Stimulated activated CD4-positive, alpha-beta T cell treated with anti-CD3 and anti-CD28 coated beads, Interleukin-15, amount 100 ng/mL, for 24 hours (primary cell): ENCODE data around the gene ASF1B.

Experiments used
- DNase-seq: peaks from one replicate; pipeline ENCODE4 v3.0.0-alpha.2; 2020

The ASF1B gene

GRCh38 chr19:14127929-14128509 is 8.4 kb downstream of the ASF1B start:
- no peak for DNase-seq

DNA sequence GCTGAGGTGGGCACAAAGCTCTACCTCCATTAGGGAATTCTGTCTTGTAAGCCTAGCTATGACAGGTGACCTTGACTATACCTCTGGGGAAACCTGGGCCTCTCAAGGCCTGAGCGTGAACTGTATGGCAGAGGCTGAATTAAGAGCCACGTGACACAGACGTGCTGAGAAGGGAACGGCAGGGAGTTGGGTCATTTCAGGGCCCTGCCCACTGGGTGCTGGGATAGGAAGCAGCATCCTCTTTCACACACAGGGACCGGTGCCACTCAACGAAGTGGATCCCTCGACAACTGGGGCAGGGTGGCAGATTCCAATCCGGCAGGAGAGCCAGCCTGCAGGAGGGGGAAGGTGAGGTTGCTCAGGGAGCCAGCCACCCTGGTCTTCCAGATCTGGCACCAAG is 9.2 kb downstream of the ASF1B start:
- no peak for DNase-seq

- no peak for DNase-seq
Measured at GRCh38 chr19:14122924-14123323, 13.5 kb downstream of the ASF1B start.

DNA sequence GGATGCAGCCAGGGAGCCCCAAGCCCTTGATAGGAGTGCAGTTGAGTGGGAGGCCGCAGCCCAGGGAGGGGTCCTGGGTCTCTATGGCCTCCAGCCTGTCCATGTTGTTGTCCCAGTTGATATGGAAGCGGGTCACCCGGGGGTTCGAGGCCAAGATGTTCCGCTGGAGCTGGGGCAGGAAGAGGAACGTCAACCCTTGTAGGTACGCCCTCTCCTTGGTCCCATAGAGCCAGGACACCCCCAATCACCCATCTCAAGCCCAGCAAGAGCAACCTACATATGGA is 15.9 kb downstream of the ASF1B start:
- DNase-seq: no peak

GRCh38 chr19:14119644-14120496 is 16.5 kb downstream of the ASF1B start:
- no peak for DNase-seq

- DNase-seq: no peak
Measured at GRCh38 chr19:14119146-14119545, 17.2 kb downstream of the ASF1B start.

DNA sequence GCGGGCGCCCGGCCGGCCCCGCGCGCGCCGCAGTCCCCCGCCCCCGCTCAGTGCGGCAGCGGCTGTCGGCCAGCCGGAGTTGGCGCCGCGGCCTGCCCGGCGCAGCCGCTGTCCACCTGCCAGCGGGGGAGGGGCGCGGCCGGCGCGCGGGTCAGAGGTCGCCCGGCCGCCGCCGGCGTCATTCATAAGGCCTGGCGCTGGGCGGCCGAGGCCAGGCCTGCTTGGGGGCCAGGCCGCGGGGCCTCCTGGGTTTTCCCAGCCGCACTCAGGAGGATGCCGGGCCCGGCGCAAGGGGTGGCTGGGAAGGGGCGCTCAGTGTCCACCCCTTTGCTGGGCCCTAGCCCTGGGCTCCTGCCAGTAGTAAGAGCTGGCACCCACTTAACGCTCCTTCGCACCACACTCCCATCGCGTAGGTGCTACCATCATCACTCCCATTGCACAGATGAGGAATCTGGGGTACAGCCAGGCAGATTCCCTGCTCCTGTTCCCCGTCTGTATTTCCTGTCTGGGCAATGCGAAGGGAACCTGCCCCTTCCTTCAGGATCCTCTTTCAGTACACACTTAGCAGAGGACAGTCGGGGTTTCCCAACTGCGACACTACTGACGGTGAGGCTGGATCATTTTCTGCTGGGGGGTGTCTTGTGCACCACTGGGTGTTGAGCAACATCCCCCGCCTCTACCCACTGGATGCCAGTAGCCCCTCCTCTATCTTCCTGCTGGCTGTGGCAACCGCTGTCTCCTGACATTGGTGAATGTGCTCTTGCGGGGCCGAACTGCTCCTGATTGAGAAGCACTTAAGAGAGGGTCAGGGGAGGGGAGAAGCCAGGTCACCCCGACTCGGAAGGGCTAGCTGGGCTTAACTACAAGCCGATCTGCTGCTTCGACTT is 18.0 kb downstream of the ASF1B start:
- peak; percentile 51 for DNase-seq

GRCh38 chr19:14117668-14118164 is 18.7 kb downstream of the ASF1B start, which contains the start of gene PRKACA:
TSS of gene PRKACA (minus strand) at chr19:14117762. CDS start at chr19:14117547, 215 bp downstream.
- DNase-seq: peak; percentile 99

DNA sequence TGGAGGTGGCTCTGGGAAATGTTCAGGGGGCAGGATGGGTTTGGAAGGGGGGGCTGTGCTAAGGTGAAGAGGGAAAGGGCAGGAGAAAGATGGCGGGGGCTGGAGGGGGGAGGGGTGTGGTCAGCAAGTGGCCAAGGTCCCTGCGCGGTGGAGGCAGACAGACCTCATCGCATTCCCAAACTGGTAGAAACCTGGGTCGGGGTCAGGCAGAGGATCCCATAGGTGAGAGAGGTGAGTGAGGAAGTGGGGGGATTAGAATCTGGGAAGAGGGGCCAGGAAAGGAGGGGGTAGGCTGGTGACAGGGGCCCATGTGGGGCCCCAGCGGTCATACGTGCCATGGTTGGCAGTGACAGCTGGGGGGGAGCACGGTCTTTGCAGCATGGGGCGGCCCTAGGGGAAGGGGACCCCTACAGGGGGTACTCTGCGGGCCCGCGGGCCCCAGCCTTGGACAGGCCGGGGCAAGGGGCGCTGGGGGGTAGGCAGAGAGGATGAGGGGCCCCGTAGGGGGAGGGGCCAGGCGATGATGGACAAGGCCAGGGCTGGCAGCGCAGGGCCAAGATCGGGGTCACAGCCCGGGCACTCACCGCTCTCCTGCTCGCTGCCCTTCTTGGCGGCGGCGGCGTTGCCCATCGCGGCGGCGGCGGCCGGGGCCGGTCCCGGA is 19.3 kb downstream of the ASF1B start:
- no peak for DNase-seq

DNA sequence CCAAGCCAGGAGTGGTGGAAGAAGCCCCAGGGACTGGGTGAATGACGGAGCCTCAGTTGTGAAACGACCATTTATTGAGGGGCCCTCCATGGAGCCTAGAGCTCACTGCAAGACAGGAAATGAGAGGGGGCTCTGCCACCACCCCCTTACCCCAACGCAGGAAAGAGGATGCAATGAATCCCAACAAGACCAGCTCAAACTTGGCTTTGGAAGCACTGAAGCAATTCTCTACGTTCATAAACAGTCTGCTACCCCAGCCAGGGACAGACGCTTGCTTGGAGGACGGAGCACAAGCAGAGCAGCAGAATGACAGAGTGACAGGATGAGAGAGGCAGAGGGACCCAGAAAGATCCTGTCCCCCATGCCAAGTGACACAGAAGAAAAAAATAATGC is 19.9 kb downstream of the ASF1B start:
- DNase-seq: no peak

- no peak for DNase-seq
Measured at GRCh38 chr19:14115756-14116155, 20.6 kb downstream of the ASF1B start.

GRCh38 chr19:14114854-14115253 is 21.5 kb downstream of the ASF1B start:
- peak; percentile 66 for DNase-seq

DNA sequence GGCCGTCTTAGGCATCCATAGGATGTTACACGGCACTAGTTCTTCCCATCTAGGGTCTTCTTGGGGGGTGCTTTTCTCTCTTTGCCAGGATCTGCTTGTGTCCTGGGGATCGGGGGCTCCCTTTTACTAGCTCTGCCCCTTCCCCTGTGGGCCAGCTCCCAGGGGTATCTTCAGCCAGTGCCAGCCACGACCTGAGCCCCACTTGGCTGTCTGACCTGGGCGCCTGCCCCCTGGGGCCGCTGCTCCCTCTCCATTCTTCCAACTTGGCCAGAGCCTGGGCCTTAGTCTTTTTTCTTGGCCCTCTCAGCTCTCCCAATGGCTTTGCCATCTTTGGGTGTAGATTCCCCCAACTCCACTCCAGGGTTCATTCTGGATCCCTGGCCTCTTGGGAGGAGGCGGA is 21.9 kb downstream of the ASF1B start:
- DNase-seq: no peak

DNA sequence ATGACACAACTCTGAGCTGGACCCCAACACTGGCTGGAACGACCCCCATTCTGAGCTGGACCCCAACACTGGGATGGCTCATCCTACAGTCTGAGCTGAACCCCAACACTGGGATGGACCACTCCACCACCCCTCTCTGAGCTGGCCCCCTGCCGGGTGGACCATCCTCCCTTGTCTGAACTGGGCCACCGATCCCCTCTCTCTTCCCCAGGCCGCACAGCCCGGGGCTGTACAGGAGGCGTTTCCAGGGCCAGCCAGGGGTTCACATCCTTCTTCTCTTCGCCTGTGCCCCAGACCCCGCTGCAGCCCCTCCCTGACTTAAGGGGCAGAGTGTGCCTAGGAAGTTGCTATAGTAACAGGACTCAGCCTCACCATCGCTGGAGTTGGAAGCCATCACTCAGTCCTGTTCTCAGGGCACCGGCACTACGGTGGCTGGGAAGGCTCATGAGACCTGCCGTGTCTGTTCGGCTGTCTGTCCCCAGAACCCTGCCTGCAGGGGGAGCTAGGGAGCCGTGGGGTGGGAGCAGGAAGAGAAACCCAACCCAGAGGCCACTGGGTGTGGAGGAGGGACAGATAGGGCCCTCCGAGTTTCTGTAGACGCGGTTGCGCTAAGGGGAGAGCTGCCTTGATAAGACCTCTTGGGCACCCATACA is 22.5 kb downstream of the ASF1B start:
- DNase-seq: peak; percentile 65

GRCh38 chr19:14112809-14113385 is 23.5 kb downstream of the ASF1B start:
- no peak for DNase-seq

DNA sequence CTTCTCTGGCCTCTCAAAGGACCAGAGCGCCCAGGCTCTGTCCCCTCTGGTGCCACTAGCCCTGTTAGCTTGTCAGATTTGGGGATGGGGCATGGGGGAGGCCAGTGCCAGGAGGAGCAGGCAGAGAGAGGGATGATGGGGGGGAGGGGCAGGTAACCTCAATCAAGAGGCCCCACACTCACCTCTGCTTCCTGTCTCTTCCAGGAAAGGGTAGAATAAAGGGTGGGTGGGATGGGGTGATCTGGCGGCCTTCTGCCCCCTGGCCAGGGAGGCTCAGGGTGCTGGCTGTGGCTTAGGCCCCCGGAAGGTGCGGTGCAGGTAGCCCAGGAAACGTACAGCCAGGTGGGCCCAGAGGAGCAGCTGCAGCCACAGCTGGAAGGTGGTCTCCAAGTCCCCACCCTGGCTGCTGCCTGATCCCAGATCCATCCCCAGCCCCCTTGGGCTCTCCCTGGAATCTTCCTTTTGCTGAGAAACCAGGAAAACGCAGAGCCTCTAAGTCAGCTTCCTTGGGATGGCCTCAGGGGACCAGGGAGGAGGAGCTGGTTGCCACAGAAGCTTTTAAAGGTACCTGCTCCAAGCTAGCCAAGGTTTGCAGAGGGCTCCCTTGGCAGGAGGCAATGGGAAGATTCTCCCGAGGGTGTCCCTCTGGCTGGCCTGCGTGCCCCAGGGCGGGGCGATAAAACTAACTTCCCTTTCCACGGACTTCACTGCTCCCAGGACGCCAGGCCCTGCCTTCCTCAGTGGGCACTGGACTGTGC is 24.2 kb downstream of the ASF1B start:
- no peak for DNase-seq

DNA sequence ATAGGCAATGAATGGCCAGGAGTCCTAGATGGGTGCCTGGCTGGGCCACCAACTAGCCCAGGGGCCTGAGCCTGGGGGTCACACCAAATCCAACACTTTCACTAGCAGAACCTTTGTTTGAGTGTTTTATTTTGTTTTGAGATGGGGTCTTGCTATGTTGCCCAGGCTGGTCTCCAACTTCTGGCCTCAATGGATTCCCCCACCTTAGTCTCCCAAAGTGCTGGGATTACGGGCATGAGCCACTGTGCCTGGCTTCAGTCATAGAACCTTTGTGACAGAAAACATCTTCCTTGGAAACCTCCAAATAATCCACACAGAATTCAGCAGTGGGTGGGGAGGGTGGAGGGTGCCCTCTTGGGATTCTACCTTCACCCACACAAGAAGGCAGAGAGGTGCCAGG is 24.9 kb downstream of the ASF1B start:
- no peak for DNase-seq

- no peak for DNase-seq
Measured at GRCh38 chr19:14110650-14111049, 25.7 kb downstream of the ASF1B start.

DNA sequence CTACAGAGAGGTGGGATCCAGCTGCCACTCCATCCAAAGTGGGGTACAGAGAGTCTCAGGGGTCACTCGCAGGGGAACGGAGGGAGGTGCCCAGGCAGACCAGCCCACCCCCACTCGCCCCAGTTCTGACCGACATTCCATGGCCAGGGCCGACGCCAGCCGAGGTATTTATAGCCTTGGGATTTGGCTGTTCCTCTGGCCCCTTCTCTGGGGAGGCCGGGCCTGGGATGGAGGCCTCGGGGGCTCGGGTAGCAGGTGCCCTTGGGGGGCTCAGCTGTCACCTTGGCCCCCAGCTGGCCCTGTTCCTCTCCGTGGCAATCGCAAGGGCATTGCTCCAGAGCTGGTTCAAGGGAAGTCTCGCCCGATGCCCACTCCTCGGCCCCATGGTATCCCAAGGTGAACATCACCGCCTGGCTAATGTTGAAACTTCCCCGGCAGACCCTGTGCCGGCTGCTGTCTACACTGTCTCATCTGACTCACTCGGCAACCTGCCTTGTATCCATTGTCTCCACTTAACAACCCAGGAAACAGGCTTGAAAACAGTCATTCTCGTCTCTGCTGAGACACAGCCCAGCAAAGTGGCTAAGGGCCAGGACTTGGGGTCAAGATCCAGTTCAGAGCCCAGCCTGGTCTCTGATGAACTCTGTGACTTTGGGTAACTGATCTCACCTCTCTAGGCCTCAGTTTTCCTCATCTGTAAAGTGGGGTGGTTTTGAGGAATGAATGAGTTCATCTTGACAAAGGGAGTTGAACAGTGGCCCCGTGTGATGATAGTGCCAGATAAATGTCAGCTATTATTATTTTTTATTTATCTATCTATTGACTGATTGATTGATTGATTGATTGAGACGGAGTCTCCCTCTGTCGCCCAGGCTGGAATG is 28.6 kb downstream of the ASF1B start:
- no peak for DNase-seq

- no peak for DNase-seq
Measured at GRCh38 chr19:14106840-14107239, 29.5 kb downstream of the ASF1B start.
